PFSK-1 (cell line): Measurements from ENCODE around the gene SHISAL2A.

Source experiments
- POLR2AphosphoS5 ChIP-seq: IDR thresholded peaks from 2 replicates; pipeline ENCODE4 v1.6.1; 2012; ENCODE audit warnings: low read depth, mild to moderate bottlenecking, control low read depth, low read length, moderate library complexity
- TAF1 ChIP-seq: IDR thresholded peaks from 2 replicates; pipeline ENCODE4 v1.6.1; 2012; ENCODE audit warnings: low read length, control low read depth, borderline replicate concordance; ENCODE audit not compliant: insufficient read depth
- TF ChIP-seq, protein P1 (sequence below), 2 experiments: IDR thresholded peaks; 2 replicates each; pipeline versions ENCODE4 v1.6.1 to v1.8.0; 2011 to 2012; ENCODE audit warnings: low read depth in 2 of 2, low read length in 2 of 2, control low read depth in 1 of 2, inconsistent platforms in 1 of 2, mild to moderate bottlenecking in 1 of 2, moderate library complexity in 1 of 2; ENCODE audit not compliant: insufficient read depth in 1 of 2

DNA sequence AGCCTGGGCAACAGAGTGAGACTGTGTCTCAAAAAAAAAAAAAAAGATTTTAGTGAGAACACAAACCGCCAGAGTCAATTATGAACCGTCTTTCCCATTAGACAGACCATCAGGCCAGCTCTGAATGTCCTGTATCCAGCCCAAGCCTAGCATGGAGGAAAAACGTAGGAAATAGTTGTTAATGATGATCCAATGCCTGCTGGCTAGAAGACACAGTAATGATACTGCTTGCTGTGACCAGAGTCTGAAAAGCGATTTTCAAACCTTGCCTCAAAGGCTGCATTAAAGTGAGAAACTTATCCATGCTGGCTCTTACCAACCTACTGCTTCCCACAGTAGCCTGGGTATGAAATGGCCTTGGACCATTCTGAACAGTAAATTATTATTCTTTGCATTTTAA is 48.2 kb downstream of the SHISAL2A start:
- TF ChIP-seq TAF1 (no peak), POLR2AphosphoS5 (no peak)
- TF ChIP-seq, protein P1, sequence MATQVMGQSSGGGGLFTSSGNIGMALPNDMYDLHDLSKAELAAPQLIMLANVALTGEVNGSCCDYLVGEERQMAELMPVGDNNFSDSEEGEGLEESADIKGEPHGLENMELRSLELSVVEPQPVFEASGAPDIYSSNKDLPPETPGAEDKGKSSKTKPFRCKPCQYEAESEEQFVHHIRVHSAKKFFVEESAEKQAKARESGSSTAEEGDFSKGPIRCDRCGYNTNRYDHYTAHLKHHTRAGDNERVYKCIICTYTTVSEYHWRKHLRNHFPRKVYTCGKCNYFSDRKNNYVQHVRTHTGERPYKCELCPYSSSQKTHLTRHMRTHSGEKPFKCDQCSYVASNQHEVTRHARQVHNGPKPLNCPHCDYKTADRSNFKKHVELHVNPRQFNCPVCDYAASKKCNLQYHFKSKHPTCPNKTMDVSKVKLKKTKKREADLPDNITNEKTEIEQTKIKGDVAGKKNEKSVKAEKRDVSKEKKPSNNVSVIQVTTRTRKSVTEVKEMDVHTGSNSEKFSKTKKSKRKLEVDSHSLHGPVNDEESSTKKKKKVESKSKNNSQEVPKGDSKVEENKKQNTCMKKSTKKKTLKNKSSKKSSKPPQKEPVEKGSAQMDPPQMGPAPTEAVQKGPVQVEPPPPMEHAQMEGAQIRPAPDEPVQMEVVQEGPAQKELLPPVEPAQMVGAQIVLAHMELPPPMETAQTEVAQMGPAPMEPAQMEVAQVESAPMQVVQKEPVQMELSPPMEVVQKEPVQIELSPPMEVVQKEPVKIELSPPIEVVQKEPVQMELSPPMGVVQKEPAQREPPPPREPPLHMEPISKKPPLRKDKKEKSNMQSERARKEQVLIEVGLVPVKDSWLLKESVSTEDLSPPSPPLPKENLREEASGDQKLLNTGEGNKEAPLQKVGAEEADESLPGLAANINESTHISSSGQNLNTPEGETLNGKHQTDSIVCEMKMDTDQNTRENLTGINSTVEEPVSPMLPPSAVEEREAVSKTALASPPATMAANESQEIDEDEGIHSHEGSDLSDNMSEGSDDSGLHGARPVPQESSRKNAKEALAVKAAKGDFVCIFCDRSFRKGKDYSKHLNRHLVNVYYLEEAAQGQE (IDR thresholded peaks at IDR 0.05; ENCODE audit: insufficient read depth in 1 of 2, low read depth in 2 of 2, low read length in 2 of 2): no peak
